C4-2B (cell line): ENCODE measurements around the gene PRRC2A.

Experiments used
- CTCF ChIP-seq: fragments of 450-650 bp; conservative IDR thresholded peaks from 2 replicates; pipeline ENCODE4 v1.5.1; 2017; ENCODE audit warnings: mild to moderate bottlenecking
- ZFX ChIP-seq: fragments of 450-650 bp; IDR thresholded peaks from 2 replicates; pipeline ENCODE4 v1.6.1; 2017

DNA sequence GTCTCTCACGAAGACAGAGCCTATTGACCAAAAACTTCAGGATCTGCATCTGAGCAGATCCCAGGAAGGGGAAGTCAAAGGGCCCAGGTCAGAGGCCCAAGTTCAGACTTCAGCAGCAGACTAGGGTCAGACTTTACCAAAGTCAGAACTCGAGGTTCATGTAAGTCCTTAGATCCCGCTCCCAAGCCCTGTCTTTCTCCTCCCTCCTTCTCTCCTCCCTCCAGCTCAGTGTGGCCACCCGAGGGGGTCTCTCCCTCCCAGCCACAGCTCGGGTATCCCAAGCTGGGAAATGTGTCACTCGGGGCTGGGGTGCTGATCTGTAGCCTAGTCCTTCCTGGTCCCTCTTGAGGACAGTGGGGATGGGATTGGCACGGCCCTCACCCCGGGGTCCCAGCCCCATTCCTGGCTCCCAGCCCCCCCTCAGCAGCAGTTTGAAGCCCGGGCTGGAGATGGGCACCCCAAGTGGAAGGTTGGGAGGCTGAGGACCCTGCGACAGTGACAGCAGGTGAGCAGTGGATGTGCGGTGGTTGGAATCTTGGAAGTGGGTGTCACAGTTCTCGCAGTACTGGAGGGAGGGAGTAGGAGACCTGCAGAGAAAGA, 41.7 kb downstream of the PRRC2A start:
- no peak for TF ChIP-seq CTCF
- no peak for TF ChIP-seq ZFX
